ENCODE results near the gene NPAS3.

NPAS3 gene

GRCh38 chr14:33165144-33165925 is 226.7 kb downstream of the NPAS3 start:
- Histone ChIP-seq H3K27me3 (ENCODE audit: insufficient read depth, poor library complexity, severe bottlenecking) (no peaks in the 10 kb centered on the region), H3K4me3 (replicated peaks; ENCODE audit: insufficient read depth, low read length) (no peak overlapping the region), H3K27ac (replicated peaks) (no peak overlapping the region)
- no peak for DNase-seq (ENCODE audit: low read depth in 1 of 2, low spot score in 1 of 2)
- TF ChIP-seq CTCF (IDR thresholded peaks at IDR 0.05; ENCODE audit: insufficient read depth, low read length) (no peak), SPI1 (IDR thresholded peaks at IDR 0.05; ENCODE audit: borderline replicate concordance, low read depth) (peak; percentile 68), REST (IDR thresholded peaks at IDR 0.05; ENCODE audit: insufficient replicate concordance, low read depth) (no peak), POLR2AphosphoS5 (IDR thresholded peaks at IDR 0.05; ENCODE audit: low read depth) (no peak), GABPA (IDR thresholded peaks at IDR 0.05; ENCODE audit: low read depth) (no peak)

DNA sequence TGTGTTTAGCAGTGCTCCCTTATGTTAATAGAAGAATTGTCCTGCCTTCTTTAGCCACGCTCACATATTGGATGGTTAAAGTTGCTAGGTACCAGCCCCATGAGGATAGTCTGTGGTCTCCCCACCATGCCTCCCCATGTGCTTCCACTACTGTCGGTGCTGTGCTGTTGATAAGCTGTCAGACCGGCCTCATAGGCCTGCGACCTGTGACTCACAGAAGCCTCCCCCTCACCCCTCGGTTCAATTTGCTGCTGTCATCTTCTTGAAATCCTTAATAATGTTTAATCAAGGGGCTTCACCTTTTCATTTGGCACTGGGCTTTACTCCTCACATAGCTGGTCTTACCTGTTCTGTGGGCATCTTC is 227.2 kb downstream of the NPAS3 start:
- TF ChIP-seq POLR2AphosphoS5 (IDR thresholded peaks at IDR 0.05; ENCODE audit: low read depth) = no peak
- TF ChIP-seq SPI1 (IDR thresholded peaks at IDR 0.05; ENCODE audit: borderline replicate concordance, low read depth) = no peak
- TF ChIP-seq CTCF (IDR thresholded peaks at IDR 0.05; ENCODE audit: insufficient read depth, low read length) = no peak
- TF ChIP-seq GABPA (IDR thresholded peaks at IDR 0.05; ENCODE audit: low read depth) = no peak
- no peak for TF ChIP-seq REST (IDR thresholded peaks at IDR 0.05; ENCODE audit: insufficient replicate concordance, low read depth)
- no peak for DNase-seq (ENCODE audit: low read depth in 1 of 2, low spot score in 1 of 2)
- no peak overlapping the region for H3K27ac ChIP-seq (replicated peaks)
- no peaks in the 10 kb centered on the region for H3K27me3 ChIP-seq (ENCODE audit: insufficient read depth, poor library complexity, severe bottlenecking)
- H3K4me3 ChIP-seq (replicated peaks; ENCODE audit: insufficient read depth, low read length) = no peak overlapping the region

GRCh38 chr14:33175951-33176350 is 237.3 kb downstream of the NPAS3 start:
- Histone ChIP-seq H3K27me3 (ENCODE audit: insufficient read depth, poor library complexity, severe bottlenecking) (no peaks in the 10 kb centered on the region), H3K4me3 (replicated peaks; ENCODE audit: insufficient read depth, low read length) (no peak overlapping the region), H3K27ac (replicated peaks) (no peak overlapping the region)
- TF ChIP-seq REST (IDR thresholded peaks at IDR 0.05; ENCODE audit: insufficient replicate concordance, low read depth) = no peak
- TF ChIP-seq GABPA (IDR thresholded peaks at IDR 0.05; ENCODE audit: low read depth) = no peak
- no peak for TF ChIP-seq POLR2AphosphoS5 (IDR thresholded peaks at IDR 0.05; ENCODE audit: low read depth)
- TF ChIP-seq CTCF (IDR thresholded peaks at IDR 0.05; ENCODE audit: insufficient read depth, low read length) = no peak
- no peak for TF ChIP-seq SPI1 (IDR thresholded peaks at IDR 0.05; ENCODE audit: borderline replicate concordance, low read depth)
- DNase-seq (ENCODE audit: low read depth in 1 of 2, low spot score in 1 of 2) = no peak

Measured in HL-60 (cell line).